ENCODE measurements around the gene VGLL2.

DNA sequence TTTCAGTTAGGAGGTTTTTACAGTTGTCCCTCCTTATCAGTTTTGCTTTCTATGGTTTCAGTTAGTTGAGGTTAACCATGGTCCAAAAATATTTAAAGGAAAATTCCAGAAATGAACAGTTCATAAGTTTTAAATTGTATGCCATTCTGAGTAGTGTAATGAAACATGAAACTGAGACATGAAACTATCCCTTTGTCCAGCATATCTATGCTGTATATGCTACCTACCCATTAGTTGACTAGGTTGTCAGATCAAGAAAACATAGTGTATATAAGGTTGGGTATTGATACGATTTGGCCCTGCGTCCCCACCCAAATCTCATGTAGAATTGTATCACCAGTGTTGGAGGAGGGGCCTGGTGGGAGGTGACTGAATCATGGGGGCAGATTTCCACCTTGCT is 39.1 kb downstream of the VGLL2 start:
- TF ChIP-seq CTCF (IDR thresholded peaks at IDR 0.05; ENCODE audit: low read depth, low read length, poor library complexity, severe bottlenecking) (no peak), EZH2phosphoT487 (IDR thresholded peaks at IDR 0.05; ENCODE audit: borderline replicate concordance, low read length) (no peak)

All from DOHH2 (cell line).